Neural cell (in vitro differentiated cells): ENCODE measurements around the gene HENMT1. TPM values are rescaled to one million over a fixed set of nuclear protein-coding genes. Genes with fewer than 3 reads are reported as not detected.

Source experiments
- H2AFZ ChIP-seq: fragments of 200-600, 300-800 bp; sonication (generic), shearing (Covaris generic); 2 replicates; pipeline ENCODE4 v1.6.0; 2014; ENCODE audit warnings: low read depth, mild to moderate bottlenecking, antibody characterized with exemption, low read length, moderate library complexity
- H3F3A ChIP-seq: fragments of 200-600 bp; shearing (Covaris generic); 2 replicates; pipeline ENCODE4 v1.6.1; 2016; ENCODE audit warnings: mild to moderate bottlenecking, moderate library complexity, mixed read lengths, antibody characterized with exemption, low read length; ENCODE audit not compliant: insufficient read depth, poor library complexity, severe bottlenecking
- H3K27ac ChIP-seq: fragments of 200-600, 300-800 bp; sonication (generic), shearing (Covaris generic); 2 replicates; pipeline ENCODE4 v1.5.1; 2014; ENCODE audit warnings: mild to moderate bottlenecking, low read length, moderate library complexity
- H3K27me3 ChIP-seq: fragments of 300-800, 200-600 bp; sonication (generic), shearing (Covaris generic); 2 replicates; pipeline ENCODE4 v1.6.0; 2014; ENCODE audit warnings: mild to moderate bottlenecking, low read depth, low read length, moderate library complexity; ENCODE audit not compliant: insufficient read depth
- H3K36me3 ChIP-seq: fragments of 300-800, 200-600 bp; sonication (generic), shearing (Covaris generic); 2 replicates; pipeline ENCODE4 v1.5.1; 2014; ENCODE audit warnings: mild to moderate bottlenecking, antibody characterized with exemption, low read length, moderate library complexity; ENCODE audit not compliant: insufficient read depth
- H3K4me2 ChIP-seq: fragments of 300-800, 200-600 bp; sonication (generic), shearing (Covaris generic); 2 replicates; pipeline ENCODE4 v1.6.0; 2014; ENCODE audit warnings: mild to moderate bottlenecking, low read length
- H3K4me3 ChIP-seq: fragments of 300-800, 200-600 bp; sonication (generic), shearing (Covaris generic); 2 replicates; pipeline ENCODE4 v1.5.1; 2014; ENCODE audit warnings: mild to moderate bottlenecking, low read length, moderate library complexity
- H3K79me2 ChIP-seq: fragments of 200-600 bp; shearing (Covaris generic); replicated peaks from 2 replicates; pipeline ENCODE4 v1.6.0; 2014; ENCODE audit warnings: mild to moderate bottlenecking, low read length, moderate library complexity; ENCODE audit not compliant: insufficient read depth
- H3K9ac ChIP-seq: fragments of 300-800, 200-600 bp; sonication (generic), shearing (Covaris generic); 2 replicates; pipeline ENCODE4 v1.6.1; 2016; ENCODE audit warnings: mild to moderate bottlenecking, low read length, mixed read lengths
- H3K9me2 ChIP-seq: fragments of 200-600 bp; shearing (Covaris generic); 2 replicates; pipeline ENCODE4 v1.6.1; 2016; ENCODE audit warnings: mild to moderate bottlenecking, low read length, mixed read lengths; ENCODE audit not compliant: insufficient read depth
- H3K9me3 ChIP-seq: fragments of 200-600, 300-800 bp; sonication (generic), shearing (Covaris generic); 2 replicates; pipeline ENCODE4 v1.6.1; 2016; ENCODE audit warnings: mild to moderate bottlenecking, mixed run types, low read length, moderate library complexity, mixed read lengths
- H4K20me1 ChIP-seq: fragments of 200-600 bp; shearing (Covaris generic); 2 replicates; pipeline ENCODE4 v1.6.1; 2016; ENCODE audit warnings: mild to moderate bottlenecking, mixed run types; ENCODE audit not compliant: insufficient read depth
- CTCF ChIP-seq: fragments of 450-650 bp; IDR thresholded peaks from 2 replicates; pipeline ENCODE4 v1.5.1; 2014; ENCODE audit warnings: antibody characterized with exemption, mild to moderate bottlenecking, moderate library complexity; ENCODE audit not compliant: poor library complexity, severe bottlenecking
- EP300 ChIP-seq: fragments of 450-650 bp; conservative IDR thresholded peaks from 2 replicates; pipeline ENCODE4 v1.6.1; 2014; ENCODE audit warnings: antibody characterized with exemption, mild to moderate bottlenecking, moderate library complexity; ENCODE audit not compliant: poor library complexity, severe bottlenecking
- EZH2 ChIP-seq: fragments of 200-600, 300-800 bp; shearing (Covaris generic), sonication (generic); IDR thresholded peaks from 2 replicates; pipeline ENCODE4 v1.6.1; 2014; ENCODE audit warnings: antibody characterized with exemption, low read length, borderline replicate concordance, mild to moderate bottlenecking; ENCODE audit not compliant: insufficient read depth, poor library complexity, severe bottlenecking
- MXI1 ChIP-seq: fragments of 450-650 bp; conservative IDR thresholded peaks from 2 replicates; pipeline ENCODE4 v1.6.1; 2014; ENCODE audit warnings: antibody characterized with exemption, mild to moderate bottlenecking; ENCODE audit not compliant: poor library complexity, severe bottlenecking
- POLR2AphosphoS5 ChIP-seq: IDR thresholded peaks from 2 replicates; pipeline ENCODE4 v1.6.1; 2012
- RAD21 ChIP-seq: fragments of 450-650 bp; conservative IDR thresholded peaks from 2 replicates; pipeline ENCODE4 v1.6.1; 2014; ENCODE audit warnings: antibody characterized with exemption, mild to moderate bottlenecking, moderate library complexity
- REST ChIP-seq: IDR thresholded peaks from 2 replicates; pipeline ENCODE4 v1.6.1; 2012; ENCODE audit warnings: borderline replicate concordance
- SMC3 ChIP-seq: fragments of 450-650 bp; conservative IDR thresholded peaks from 2 replicates; pipeline ENCODE4 v1.6.1; 2014; ENCODE audit warnings: antibody characterized with exemption, mild to moderate bottlenecking, moderate library complexity; ENCODE audit not compliant: poor library complexity
- TAF1 ChIP-seq: IDR thresholded peaks from 2 replicates; pipeline ENCODE4 v1.6.1; 2012; ENCODE audit warnings: low read depth
- polyA plus RNA-seq: library from polyadenylated mRNA; depleted of rRNA; stranded (reverse); fragments of >200 nt; gene quantifications from 2 replicates; pipeline ENCODE4 v1.2.3, GENCODE V29; 2014

The HENMT1 gene
- polyA plus RNA-seq, 1 donor from 2014 or later: 4.1 TPM

GRCh38 chr1:108645564-108646184 lies 15.2 kb downstream of the HENMT1 start:
- H3K9ac ChIP-seq: no peak overlapping the region
- H2AFZ ChIP-seq: no peak overlapping the region
- no peaks in the 10 kb centered on the region for H3K9me3 ChIP-seq
- no peaks in the 10 kb centered on the region for H4K20me1 ChIP-seq
- no peaks in the 10 kb centered on the region for H3K27me3 ChIP-seq
- H3K36me3 ChIP-seq: no peaks in the 10 kb centered on the region
- no peaks in the 10 kb centered on the region for H3F3A ChIP-seq
- no peaks in the 10 kb centered on the region for H3K79me2 ChIP-seq
- TF ChIP-seq SMC3: no peak
- no peak for TF ChIP-seq POLR2AphosphoS5
- TF ChIP-seq MXI1: no peak
- TF ChIP-seq CTCF: no peak
- TF ChIP-seq RAD21: no peak
- no peak for TF ChIP-seq EZH2
- TF ChIP-seq REST: no peak
- TF ChIP-seq TAF1: no peak
- no peak for TF ChIP-seq EP300
- no peak overlapping the region for H3K27ac ChIP-seq
- H3K4me2 ChIP-seq: no peak overlapping the region
- no peak overlapping the region for H3K4me3 ChIP-seq
- H3K9me2 ChIP-seq: no peaks in the 10 kb centered on the region

GRCh38 chr1:108644984-108645383 lies 15.9 kb downstream of the HENMT1 start:
- H3K27ac ChIP-seq: no peak overlapping the region

More at GRCh38 chr1:108644984-108645383, 15.9 kb downstream of the HENMT1 start:
- Histone ChIP-seq H3K4me2 (no peak overlapping the region), H2AFZ (no peak overlapping the region), H3K4me3 (no peak overlapping the region), H3K36me3 (no peaks in the 10 kb centered on the region), H3F3A (no peaks in the 10 kb centered on the region), H3K9me3 (no peaks in the 10 kb centered on the region), H3K9me2 (no peaks in the 10 kb centered on the region), H3K9ac (no peak overlapping the region), H4K20me1 (no peaks in the 10 kb centered on the region), H3K27me3 (no peaks in the 10 kb centered on the region), H3K79me2 (no peaks in the 10 kb centered on the region)
- TF ChIP-seq SMC3: no peak
- TF ChIP-seq MXI1: no peak
- TF ChIP-seq POLR2AphosphoS5: no peak
- TF ChIP-seq EP300: no peak
- TF ChIP-seq CTCF: no peak
- TF ChIP-seq TAF1: no peak
- TF ChIP-seq EZH2: no peak
- TF ChIP-seq REST: no peak
- no peak for TF ChIP-seq RAD21
